Kasumi-1 (cell line): ENCODE measurements around the gene TBXA2R.

Experiments
- DNase-seq, 2 experiments: peaks; one replicate each; lab custom pipeline; 2025; lab: John Stamatoyannopoulos, UW

The TBXA2R gene

DNA sequence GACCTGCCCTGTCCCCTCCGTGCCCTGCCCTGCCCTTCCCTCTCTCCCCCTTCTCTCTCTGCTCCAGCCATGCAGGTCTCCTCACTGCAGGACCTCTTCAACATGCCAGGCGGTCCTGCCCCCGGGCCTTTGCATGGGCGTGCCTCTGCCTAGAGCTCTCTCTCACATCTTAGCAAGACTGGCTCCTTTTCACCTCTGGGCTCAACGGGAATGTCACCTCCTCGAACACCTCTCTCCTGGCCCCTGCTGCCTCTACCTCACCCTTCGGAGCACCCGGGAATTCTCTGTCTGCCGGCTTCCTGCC is 54.9 kb downstream of the TBXA2R start:
- DNase-seq, result no peak

GRCh38 chr19:3550947-3551791 is 55.5 kb downstream of the TBXA2R start:
- DNase-seq, result no peak

DNA sequence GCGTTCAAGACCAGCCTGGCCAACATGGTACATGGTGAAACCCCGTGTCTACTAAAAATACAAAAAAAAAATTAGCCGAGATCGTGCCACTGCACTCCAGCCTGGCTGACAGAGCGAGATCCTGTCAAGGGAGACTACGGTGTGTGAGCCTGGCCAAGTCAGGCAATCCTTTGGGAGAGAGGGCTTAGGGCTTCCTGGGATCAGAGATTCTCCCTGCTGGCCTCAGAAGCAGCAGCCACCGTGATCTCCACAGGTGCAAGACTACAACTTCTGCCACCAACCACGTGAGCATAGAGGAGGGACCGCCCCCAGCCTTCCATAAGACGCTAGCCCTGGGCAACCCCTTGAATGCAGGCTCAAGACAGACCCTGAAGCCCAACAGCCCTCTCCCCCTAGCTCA is 56.9 kb downstream of the TBXA2R start:
- no peak for DNase-seq

GRCh38 chr19:3548606-3549005 is 58.1 kb downstream of the TBXA2R start:
- peak in 1 of 2 experiments; percentile 7 for DNase-seq

GRCh38 chr19:3547767-3548282 is 58.9 kb downstream of the TBXA2R start:
- DNase-seq, result no peak

DNA sequence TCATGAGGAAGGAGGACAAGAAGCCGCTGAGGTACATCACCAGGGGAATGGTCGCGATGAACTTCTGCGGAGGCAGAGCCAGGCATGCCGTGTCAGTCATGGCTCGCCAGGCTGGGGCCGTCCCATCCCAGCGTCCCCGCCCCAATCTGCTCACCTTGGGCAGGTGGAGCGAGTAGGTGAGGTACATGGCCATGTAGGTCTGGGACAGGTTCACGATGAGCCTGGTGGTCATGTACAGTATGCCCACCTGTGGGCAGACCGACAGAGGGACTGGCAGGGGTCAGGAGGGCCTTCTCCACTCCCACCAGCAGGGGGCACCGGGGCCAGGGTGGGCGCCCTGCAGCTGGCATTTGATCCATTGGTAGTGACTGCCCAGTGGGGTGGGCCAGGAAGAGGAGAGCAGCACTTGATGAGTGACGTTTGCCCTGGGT is 59.4 kb downstream of the TBXA2R start:
- DNase-seq, result no peak

DNA sequence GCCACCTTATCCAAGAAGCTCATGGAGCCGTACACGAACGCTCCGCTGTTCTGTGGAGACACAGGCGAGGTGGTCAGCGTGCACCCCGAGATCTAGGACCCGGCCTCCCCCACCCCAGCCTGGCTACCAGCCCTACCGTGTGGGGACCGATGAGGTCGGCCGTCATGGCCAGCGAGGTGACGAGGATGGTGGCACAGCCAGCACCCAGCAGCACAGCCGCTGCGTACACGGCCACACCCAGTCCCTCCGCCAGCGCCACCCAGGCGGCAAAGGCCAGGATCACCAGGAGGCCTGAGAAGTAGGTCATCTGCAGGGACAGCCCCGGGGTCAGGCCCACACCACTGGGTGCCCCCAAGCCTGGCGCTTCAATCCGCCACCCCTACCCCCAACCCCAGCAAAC is 60.6 kb downstream of the TBXA2R start:
- DNase-seq, result no peak

DNA sequence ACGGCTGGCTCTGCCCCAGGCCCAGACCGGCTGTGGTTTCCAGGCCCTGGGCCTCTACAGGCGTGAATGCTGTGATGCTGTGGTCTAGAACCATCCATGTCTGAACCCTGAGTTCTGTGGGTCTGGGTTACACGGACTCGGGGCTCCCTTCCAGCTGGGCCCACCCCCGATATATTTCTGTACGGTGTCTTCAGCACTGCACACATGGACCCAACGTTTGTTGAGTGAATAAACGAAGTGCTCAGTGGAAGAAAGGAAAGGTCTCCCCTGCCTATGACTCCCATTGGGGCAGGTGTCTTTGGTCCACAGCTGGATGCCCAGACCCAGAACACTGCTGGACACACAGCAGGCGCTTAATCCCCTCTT is 61.0 kb downstream of the TBXA2R start:
- DNase-seq, result no peak

DNA sequence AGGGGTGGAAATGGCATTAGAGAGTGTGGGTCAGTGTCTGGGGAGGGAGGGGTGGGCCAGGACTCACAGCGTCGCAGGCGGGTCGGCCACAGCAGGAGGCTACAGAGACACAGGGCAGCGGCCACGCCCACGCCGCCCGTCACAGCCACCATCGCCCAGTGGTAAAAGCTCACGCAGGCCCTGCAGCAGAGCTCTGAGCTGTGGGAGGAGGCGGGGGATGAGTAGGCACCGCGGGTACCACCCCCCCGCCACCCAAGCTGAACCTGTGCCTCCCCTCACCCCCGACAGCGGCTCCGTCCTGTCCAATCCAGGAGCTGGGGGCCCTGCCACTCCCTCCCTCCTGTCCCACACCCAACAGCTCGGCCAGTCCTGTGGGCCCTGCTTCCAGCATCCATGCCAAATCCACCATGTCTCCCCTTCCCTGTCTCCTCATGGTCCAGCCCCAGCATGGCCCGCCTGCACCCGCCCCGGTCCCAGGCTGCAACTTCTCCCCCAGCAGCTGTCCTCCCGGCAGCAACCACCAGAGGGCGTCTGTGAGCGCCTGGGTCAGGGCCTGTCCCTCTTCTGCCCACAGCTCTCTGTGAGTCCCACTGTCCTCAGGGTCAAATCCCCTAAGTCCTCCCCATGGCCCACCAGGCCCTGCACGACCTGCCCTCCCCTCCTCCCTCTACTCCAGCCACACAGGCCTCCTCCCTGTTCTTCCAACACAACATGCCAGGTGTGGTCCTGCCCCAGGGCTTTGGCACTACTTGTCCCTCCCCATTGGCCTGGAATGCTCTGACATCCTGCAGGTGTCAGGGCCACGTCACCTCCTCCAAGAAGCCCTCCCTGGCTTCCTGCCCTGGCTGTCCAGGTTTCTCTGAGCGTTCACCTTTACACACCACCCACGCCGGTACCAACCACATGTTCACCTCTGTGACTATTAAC is 61.7 kb downstream of the TBXA2R start:
- peak; percentile 13 to 35 for DNase-seq
